ENCODE measurements around the gene PPP1R14C. TPM values are rescaled to one million over a fixed set of nuclear protein-coding genes. Genes with fewer than 3 reads are reported as not detected.
"Not testable (repeated sequence)": the region's sequence is repeated elsewhere in the genome, so short reads cannot be mapped to it uniquely, and the experiment has no call there.

The PPP1R14C gene
- total RNA-seq, 1 donor from 2014 or later, result 0.46 TPM

DNA sequence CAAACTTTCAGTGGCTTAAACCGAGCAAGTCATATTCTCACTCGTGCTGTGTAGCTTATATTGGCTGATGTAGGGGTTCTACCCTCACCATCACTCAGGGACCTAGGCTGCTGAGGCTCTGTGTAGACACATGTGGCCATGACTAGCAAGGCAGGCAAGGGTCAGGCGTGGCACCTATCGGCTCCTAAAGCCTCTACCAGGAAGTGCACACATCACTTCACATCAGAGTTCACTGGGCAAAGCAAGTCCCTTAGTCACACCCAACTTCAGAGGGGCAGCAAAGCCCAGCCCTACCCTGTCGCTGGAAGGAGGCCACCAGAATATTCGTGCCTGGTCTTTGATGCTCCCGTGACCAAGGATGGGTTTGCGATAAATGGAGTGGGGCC is 42.9 kb downstream of the PPP1R14C start:
- H3K4me3 Mint-ChIP-seq (ENCODE audit: unreplicated experiment), result no peak overlapping the region
- H3K27me3 Mint-ChIP-seq (ENCODE audit: unreplicated experiment), result peaks cover 4% of the 10 kb centered on the region
- H3K9me3 Mint-ChIP-seq (ENCODE audit: unreplicated experiment), result no peaks in the 10 kb centered on the region
- no peak for DNase-seq (ENCODE audit: extremely low spot score, unreplicated experiment)
- no peaks in the 10 kb centered on the region for H3K4me1 Mint-ChIP-seq (ENCODE audit: unreplicated experiment)
- no peaks in the 10 kb centered on the region for H3K36me3 Mint-ChIP-seq (ENCODE audit: unreplicated experiment)
- TF ChIP-seq, protein P1, sequence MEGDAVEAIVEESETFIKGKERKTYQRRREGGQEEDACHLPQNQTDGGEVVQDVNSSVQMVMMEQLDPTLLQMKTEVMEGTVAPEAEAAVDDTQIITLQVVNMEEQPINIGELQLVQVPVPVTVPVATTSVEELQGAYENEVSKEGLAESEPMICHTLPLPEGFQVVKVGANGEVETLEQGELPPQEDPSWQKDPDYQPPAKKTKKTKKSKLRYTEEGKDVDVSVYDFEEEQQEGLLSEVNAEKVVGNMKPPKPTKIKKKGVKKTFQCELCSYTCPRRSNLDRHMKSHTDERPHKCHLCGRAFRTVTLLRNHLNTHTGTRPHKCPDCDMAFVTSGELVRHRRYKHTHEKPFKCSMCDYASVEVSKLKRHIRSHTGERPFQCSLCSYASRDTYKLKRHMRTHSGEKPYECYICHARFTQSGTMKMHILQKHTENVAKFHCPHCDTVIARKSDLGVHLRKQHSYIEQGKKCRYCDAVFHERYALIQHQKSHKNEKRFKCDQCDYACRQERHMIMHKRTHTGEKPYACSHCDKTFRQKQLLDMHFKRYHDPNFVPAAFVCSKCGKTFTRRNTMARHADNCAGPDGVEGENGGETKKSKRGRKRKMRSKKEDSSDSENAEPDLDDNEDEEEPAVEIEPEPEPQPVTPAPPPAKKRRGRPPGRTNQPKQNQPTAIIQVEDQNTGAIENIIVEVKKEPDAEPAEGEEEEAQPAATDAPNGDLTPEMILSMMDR (IDR thresholded peaks at IDR 0.05), result no peak
- no peak overlapping the region for H3K27ac Mint-ChIP-seq (ENCODE audit: unreplicated experiment)

DNA sequence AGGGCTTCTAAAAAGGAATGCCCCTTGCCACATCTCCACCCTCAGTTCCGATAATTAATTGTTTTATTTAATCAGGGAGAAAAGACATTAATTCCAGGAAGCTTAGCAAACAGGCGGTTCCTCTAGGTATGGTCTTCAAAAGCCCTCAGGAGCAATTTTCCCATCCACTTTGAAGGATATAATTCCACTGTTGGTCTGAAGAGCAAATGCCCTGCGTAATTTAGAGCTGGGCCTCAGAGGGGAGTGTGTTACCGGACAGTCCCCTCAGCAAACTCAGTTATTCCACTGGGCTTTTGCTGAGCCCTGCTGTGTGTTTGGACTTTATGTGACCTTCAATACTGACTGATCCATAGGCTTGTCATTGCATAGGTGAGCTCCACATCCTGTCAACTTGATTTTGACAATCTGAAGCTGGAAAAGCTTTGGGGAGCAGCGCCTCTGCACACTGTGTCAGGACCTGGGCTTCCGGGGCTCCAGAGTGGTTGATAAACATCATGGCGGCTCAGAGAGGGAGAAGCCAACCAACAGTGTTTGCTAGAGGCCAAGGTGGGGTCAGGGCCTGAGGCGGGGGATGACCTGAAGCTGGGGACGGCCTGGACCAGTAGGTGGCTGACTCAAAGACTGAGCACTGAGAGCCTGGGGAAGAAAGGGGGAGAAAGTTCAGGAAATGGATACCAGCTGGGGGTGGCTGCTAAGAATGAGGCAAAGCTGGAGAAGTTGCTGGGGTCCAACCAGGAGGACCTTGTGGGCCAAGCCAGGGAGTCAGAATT is 43.5 kb downstream of the PPP1R14C start:
- Mint-ChIP-seq H3K36me3 (ENCODE audit: unreplicated experiment) (no peaks in the 10 kb centered on the region), H3K27ac (ENCODE audit: unreplicated experiment) (no peak overlapping the region), H3K4me1 (ENCODE audit: unreplicated experiment) (no peaks in the 10 kb centered on the region), H3K4me3 (ENCODE audit: unreplicated experiment) (no peak overlapping the region), H3K27me3 (ENCODE audit: unreplicated experiment) (peaks cover 4% of the 10 kb centered on the region), H3K9me3 (ENCODE audit: unreplicated experiment) (no peaks in the 10 kb centered on the region)
- no peak for DNase-seq (ENCODE audit: extremely low spot score, unreplicated experiment)
- TF ChIP-seq, protein P1 (IDR thresholded peaks at IDR 0.05), result no peak

DNA sequence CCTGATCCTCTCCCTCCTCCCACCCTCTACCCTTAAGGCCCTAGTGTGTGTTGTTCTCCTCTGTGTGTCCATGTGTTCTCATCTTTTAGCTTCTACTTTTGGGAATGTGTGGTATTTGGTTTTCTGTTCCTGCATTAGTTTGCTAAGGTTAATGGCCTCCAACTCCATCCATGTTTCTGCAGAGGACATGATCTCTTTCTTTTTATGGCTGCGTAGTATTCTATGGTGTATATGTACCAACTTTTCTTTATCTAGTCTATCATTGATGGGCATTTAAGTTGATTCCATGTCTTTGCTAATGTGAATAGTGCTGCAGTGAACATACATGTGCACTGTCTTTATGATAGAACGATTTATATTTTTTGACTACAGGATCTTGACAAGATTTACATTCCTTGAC is 44.6 kb downstream of the PPP1R14C start:
- not testable (repeated sequence) for H3K27me3 Mint-ChIP-seq (ENCODE audit: unreplicated experiment); H3K4me3 Mint-ChIP-seq (ENCODE audit: unreplicated experiment); H3K4me1 Mint-ChIP-seq (ENCODE audit: unreplicated experiment); H3K36me3 Mint-ChIP-seq (ENCODE audit: unreplicated experiment); H3K27ac Mint-ChIP-seq (ENCODE audit: unreplicated experiment); H3K9me3 Mint-ChIP-seq (ENCODE audit: unreplicated experiment); DNase-seq (ENCODE audit: extremely low spot score, unreplicated experiment)

DNA sequence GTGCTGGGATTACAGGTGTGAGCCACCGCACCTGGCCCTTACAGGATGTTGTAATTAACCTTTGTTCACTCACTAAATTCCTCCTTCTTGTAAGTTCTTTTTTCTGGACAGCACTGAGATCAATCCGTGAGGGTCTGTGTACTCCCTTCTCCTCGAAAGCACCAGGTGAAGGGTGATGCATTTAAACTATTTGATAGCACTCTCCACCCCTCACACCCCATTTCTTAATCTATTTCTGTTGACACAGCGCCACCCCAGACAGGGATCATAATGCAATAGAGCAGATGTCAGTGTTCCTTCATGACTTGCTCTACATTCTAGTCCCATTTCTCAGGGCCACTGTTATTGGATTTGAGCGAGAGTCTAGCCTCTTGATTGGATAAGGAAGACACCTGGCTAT is 46.3 kb downstream of the PPP1R14C start:
- no peak for DNase-seq (ENCODE audit: extremely low spot score, unreplicated experiment)
- TF ChIP-seq, protein P1 (IDR thresholded peaks at IDR 0.05), result no peak
- peaks cover 1% of the 10 kb centered on the region for H3K4me1 Mint-ChIP-seq (ENCODE audit: unreplicated experiment)

DNA sequence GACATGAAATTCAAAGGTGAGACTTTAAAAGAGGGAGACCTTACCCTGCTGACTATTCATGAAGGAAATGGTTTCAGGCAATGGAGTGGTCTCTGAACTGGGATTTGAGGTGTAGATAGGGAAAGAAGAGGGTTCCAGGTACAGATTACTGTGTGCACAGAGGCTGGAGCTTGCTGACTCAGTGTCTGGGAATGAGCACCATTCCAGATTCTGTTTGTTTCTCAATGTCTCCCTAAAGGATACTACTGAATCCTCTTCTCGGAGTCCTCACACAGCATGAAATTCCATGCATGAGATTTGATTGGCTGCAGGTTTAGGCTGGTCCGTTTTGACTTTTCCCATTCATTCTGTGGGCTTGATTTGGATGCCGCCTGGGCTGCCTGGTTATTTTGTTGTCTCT is 49.0 kb downstream of the PPP1R14C start:
- peaks cover 1% of the 10 kb centered on the region for H3K4me1 Mint-ChIP-seq (ENCODE audit: unreplicated experiment)
- no peak overlapping the region for H3K4me3 Mint-ChIP-seq (ENCODE audit: unreplicated experiment)
- H3K27me3 Mint-ChIP-seq (ENCODE audit: unreplicated experiment), result peaks cover 11% of the 10 kb centered on the region
- no peaks in the 10 kb centered on the region for H3K36me3 Mint-ChIP-seq (ENCODE audit: unreplicated experiment)
- no peak overlapping the region for H3K27ac Mint-ChIP-seq (ENCODE audit: unreplicated experiment)
- H3K9me3 Mint-ChIP-seq (ENCODE audit: unreplicated experiment), result no peaks in the 10 kb centered on the region
- TF ChIP-seq, protein P1 (IDR thresholded peaks at IDR 0.05), result no peak
- DNase-seq (ENCODE audit: extremely low spot score, unreplicated experiment), result no peak

More for the DNA sequence above, 46.3 kb downstream of the PPP1R14C start:
- no peaks in the 10 kb centered on the region for H3K9me3 Mint-ChIP-seq (ENCODE audit: unreplicated experiment)
- peaks cover 7% of the 10 kb centered on the region for H3K27me3 Mint-ChIP-seq (ENCODE audit: unreplicated experiment)
- no peaks in the 10 kb centered on the region for H3K36me3 Mint-ChIP-seq (ENCODE audit: unreplicated experiment)
- H3K27ac Mint-ChIP-seq (ENCODE audit: unreplicated experiment), result no peak overlapping the region
- H3K4me3 Mint-ChIP-seq (ENCODE audit: unreplicated experiment), result no peak overlapping the region
